ENCODE results near the gene RPL39. TPM values are rescaled to one million over a fixed set of nuclear protein-coding genes. Genes with fewer than 3 reads are reported as not detected.
A peak's percentile ranks its signal among the peaks of the same experiment; 100 is the strongest.
"Not testable (repeated sequence)": the region's sequence is repeated elsewhere in the genome, so short reads cannot be mapped to it uniquely, and the experiment has no call there.

Gene RPL39
- total and polyA plus RNA-seq, 7 donors: 1,495 to 11,369 (median 6,879) TPM

- H3K4me3 ChIP-seq: no peak overlapping the region
- H3K27me3 ChIP-seq: peaks cover 0 to 2% (median under 1%) of the 10 kb centered on the region in 3 donors
- no peak overlapping the region for H3K27ac ChIP-seq
- 51 to 62% methylated on average over 8 of the region's 8 CpGs for WGBS, 2 donors
- H3K4me1 ChIP-seq: peaks cover 0 to 11% (median 5%) of the 10 kb centered on the region in 4 donors
- intact Hi-C loops (cut with DNase I): no loop called here
- no peaks in the 10 kb centered on the region for H3K9me3 ChIP-seq
- TF ChIP-seq CTCF (IDR thresholded peaks at IDR 0.05): peak in 1 of 4 experiments; percentile 11
- no peak for TF ChIP-seq EP300 (IDR thresholded peaks at IDR 0.05)
- no peak for DNase-seq
- H3K36me3 ChIP-seq: no peaks in the 10 kb centered on the region
Measured at GRCh38 chrX:119753639-119754257, 37.7 kb downstream of the RPL39 start.

- H3K27ac ChIP-seq: no peak overlapping the region
- DNase-seq: no peak
- H3K4me3 ChIP-seq: no peak overlapping the region
- intact Hi-C loops (cut with DNase I): no loop called here
- no peaks in the 10 kb centered on the region for H3K36me3 ChIP-seq
- 94 to 96% methylated on average over 3 of the region's 3 CpGs for WGBS, 2 donors
- no peaks in the 10 kb centered on the region for H3K9me3 ChIP-seq
- peaks cover 0 to 4% (median 2%) of the 10 kb centered on the region in 4 donors for H3K4me1 ChIP-seq
- TF ChIP-seq CTCF (IDR thresholded peaks at IDR 0.05): no peak
- TF ChIP-seq POLR2AphosphoS5 (IDR thresholded peaks at IDR 0.05): no peak
- no peak for TF ChIP-seq POLR2A (IDR thresholded peaks at IDR 0.05)
- no peak for TF ChIP-seq EP300 (IDR thresholded peaks at IDR 0.05)
- H3K27me3 ChIP-seq: no peaks in the 10 kb centered on the region
Measured at GRCh38 chrX:119753001-119753400, 38.4 kb downstream of the RPL39 start.

- intact Hi-C loops (cut with DNase I); H3K27me3 ChIP-seq; H3K27ac ChIP-seq; H3K9me3 ChIP-seq; H3K4me1 ChIP-seq; H3K36me3 ChIP-seq; H3K4me3 ChIP-seq; DNase-seq: not testable (repeated sequence)
- 98 to 99% methylated on average over 20 to 23 of the region's 27 CpGs for WGBS, 2 donors
Measured at GRCh38 chrX:119750751-119751150, 40.7 kb downstream of the RPL39 start.

- H3K9me3 ChIP-seq; H3K27me3 ChIP-seq; DNase-seq; H3K4me1 ChIP-seq; H3K4me3 ChIP-seq; intact Hi-C loops (cut with DNase I); H3K27ac ChIP-seq; H3K36me3 ChIP-seq: not testable (repeated sequence)
- 67 to 71% methylated on average over 9 of the region's 9 CpGs for WGBS, 2 donors
Measured at GRCh38 chrX:119750131-119750530, 41.3 kb downstream of the RPL39 start.

GRCh38 chrX:119745283-119745848 lies 46.1 kb downstream of the RPL39 start:
- DNase-seq: no peak

More at GRCh38 chrX:119745283-119745848, 46.1 kb downstream of the RPL39 start:
- no peak overlapping the region for H3K27ac ChIP-seq
- WGBS, 2 donors: 59 to 74% methylated on average over 4 of the region's 4 CpGs
- H3K4me1 ChIP-seq: no peaks in the 10 kb centered on the region
- no peak for TF ChIP-seq EP300 (IDR thresholded peaks at IDR 0.05)
- no peak for TF ChIP-seq POLR2A (IDR thresholded peaks at IDR 0.05)
- no peak for TF ChIP-seq POLR2AphosphoS5 (IDR thresholded peaks at IDR 0.05)
- no peak for TF ChIP-seq CTCF (IDR thresholded peaks at IDR 0.05)
- intact Hi-C loops (cut with DNase I): no loop called here
- no peak overlapping the region for H3K4me3 ChIP-seq
- no peaks in the 10 kb centered on the region for H3K9me3 ChIP-seq
- H3K27me3 ChIP-seq: no peaks in the 10 kb centered on the region
- H3K36me3 ChIP-seq: no peaks in the 10 kb centered on the region

Data from sigmoid colon (tissue), 7 donors.